Bronchial epithelial cell (primary cell): ENCODE data around the gene FAM184A. TPM values are rescaled to one million over a fixed set of nuclear protein-coding genes. Genes with fewer than 3 reads are reported as not detected.

ENCODE experiments used
- DNase-seq: peaks from one replicate; pipeline ENCODE4 v3.0.0-alpha.2; 2010; ENCODE audit warnings: low read depth
- FAIRE-seq: peaks from 2 replicates; lab custom pipeline; 2011; peaks lifted over from hg19 to GRCh38; lab: Jason Lieb, UNC
- H3K27me3 ChIP-seq: 2 replicates; pipeline ENCODE4 v1.5.1; 2011; ENCODE audit warnings: low read length; ENCODE audit not compliant: control insufficient read depth, insufficient read depth
- H3K36me3 ChIP-seq: 2 replicates; pipeline ENCODE4 v1.5.1; 2011; ENCODE audit warnings: low read length; ENCODE audit not compliant: control insufficient read depth, insufficient read depth
- H3K4me3 ChIP-seq: 2 replicates; pipeline ENCODE4 v1.5.1; 2011; ENCODE audit warnings: mild to moderate bottlenecking, low read depth, low read length, control low read depth
- total RNA-seq: library from RNA; depleted of rRNA; stranded (reverse); fragments of >200 nt; gene quantifications from 2 replicates; pipeline ENCODE4 v1.2.1, GENCODE V29; 2014
- TF ChIP-seq, protein P1 (sequence below): IDR thresholded peaks from 2 replicates; pipeline ENCODE4 v1.5.1; 2011; ENCODE audit warnings: mild to moderate bottlenecking, moderate library complexity, low read length, control low read depth, inconsistent platforms; ENCODE audit not compliant: insufficient read depth, severe bottlenecking

Gene FAM184A
- total RNA-seq, 1 donor from 2014 or later: under 0.01 TPM

- H3K4me3 ChIP-seq: no peak overlapping the region
- FAIRE-seq (no peak), DNase-seq (no peak)
- H3K36me3 ChIP-seq: no peaks in the 10 kb centered on the region
- H3K27me3 ChIP-seq: no peaks in the 10 kb centered on the region
- TF ChIP-seq, protein P1, sequence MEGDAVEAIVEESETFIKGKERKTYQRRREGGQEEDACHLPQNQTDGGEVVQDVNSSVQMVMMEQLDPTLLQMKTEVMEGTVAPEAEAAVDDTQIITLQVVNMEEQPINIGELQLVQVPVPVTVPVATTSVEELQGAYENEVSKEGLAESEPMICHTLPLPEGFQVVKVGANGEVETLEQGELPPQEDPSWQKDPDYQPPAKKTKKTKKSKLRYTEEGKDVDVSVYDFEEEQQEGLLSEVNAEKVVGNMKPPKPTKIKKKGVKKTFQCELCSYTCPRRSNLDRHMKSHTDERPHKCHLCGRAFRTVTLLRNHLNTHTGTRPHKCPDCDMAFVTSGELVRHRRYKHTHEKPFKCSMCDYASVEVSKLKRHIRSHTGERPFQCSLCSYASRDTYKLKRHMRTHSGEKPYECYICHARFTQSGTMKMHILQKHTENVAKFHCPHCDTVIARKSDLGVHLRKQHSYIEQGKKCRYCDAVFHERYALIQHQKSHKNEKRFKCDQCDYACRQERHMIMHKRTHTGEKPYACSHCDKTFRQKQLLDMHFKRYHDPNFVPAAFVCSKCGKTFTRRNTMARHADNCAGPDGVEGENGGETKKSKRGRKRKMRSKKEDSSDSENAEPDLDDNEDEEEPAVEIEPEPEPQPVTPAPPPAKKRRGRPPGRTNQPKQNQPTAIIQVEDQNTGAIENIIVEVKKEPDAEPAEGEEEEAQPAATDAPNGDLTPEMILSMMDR: no peak
Measured at GRCh38 chr6:119043783-119044182, 34.7 kb downstream of the FAM184A start.

DNA sequence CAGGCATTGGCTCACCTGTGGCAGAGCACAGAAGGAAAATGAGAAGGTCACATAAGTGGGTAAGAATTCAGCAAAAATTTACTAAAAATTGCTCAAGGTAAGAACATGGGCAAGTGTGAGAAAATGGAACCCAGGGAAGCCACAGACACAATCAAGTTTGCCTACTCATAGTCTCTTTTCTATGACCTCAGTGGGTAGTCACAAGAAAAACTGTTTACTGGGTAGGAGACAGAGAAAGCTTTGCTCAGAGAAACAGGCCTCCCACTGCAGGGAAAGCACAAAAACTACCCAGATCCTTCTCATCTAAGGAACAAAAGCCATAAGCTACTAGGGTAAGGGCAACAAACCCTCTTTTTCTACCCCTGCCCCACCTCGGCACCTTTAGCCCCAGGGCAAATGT, 35.2 kb downstream of the FAM184A start:
- H3K36me3 ChIP-seq: no peaks in the 10 kb centered on the region
- TF ChIP-seq, protein P1: no peak
- H3K27me3 ChIP-seq: no peaks in the 10 kb centered on the region
- no peak overlapping the region for H3K4me3 ChIP-seq
- FAIRE-seq: no peak
- no peak for DNase-seq

DNA sequence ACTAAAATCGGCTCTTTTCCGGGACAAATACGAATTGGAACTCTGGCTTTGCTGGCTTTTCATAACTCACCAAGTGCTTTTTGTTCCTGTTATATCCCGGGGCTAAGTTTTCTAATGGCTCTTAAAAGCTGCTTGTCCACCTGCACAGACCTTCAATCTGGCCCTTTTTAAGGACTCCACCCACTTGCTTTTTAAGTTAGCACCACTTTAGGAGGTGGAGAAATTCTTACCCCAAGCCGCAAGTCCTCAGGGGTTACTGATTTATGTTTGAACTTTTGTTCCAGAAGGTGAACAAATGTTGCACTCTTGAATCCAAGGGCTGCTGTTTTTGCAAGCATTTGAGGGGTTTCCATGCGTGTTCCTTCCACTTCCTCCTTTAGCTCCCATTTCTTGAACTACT, 37.8 kb downstream of the FAM184A start:
- H3K27me3 ChIP-seq: no peaks in the 10 kb centered on the region
- FAIRE-seq (no peak), DNase-seq (no peak)
- H3K36me3 ChIP-seq: no peaks in the 10 kb centered on the region
- no peak overlapping the region for H3K4me3 ChIP-seq
- TF ChIP-seq, protein P1: no peak

DNA sequence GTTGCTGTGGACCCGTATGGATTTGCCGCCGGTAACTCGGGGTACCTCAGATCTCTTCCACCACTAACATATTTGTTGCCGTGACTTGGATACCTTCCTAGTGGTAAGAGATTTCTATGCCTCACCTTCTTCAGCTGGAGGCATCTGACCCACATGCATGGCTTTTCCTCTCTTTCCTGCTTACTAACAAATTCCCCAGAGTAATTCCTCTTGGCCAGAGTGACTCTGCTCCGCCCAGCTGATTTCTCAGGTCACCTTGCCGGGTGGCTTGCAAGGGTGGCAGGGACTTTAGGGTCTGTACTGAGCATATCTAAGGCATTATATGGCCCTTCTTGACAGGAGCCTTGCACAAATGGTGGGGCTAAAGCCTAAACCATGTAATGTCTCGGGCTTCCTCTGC, 38.2 kb downstream of the FAM184A start:
- DNase-seq (no peak), FAIRE-seq (no peak)
- TF ChIP-seq, protein P1: no peak

GRCh38 chr6:119037941-119038623, 40.4 kb downstream of the FAM184A start:
- DNase-seq (no peak), FAIRE-seq (no peak)
- no peaks in the 10 kb centered on the region for H3K36me3 ChIP-seq
- no peaks in the 10 kb centered on the region for H3K27me3 ChIP-seq
- TF ChIP-seq, protein P1: no peak
- no peak overlapping the region for H3K4me3 ChIP-seq

More for the DNA sequence above, 38.2 kb downstream of the FAM184A start:
- Histone ChIP-seq H3K27me3 (no peaks in the 10 kb centered on the region), H3K4me3 (no peak overlapping the region), H3K36me3 (no peaks in the 10 kb centered on the region)

GRCh38 chr6:119037264-119037663, 41.2 kb downstream of the FAM184A start:
- no peak for DNase-seq
- FAIRE-seq: no peak

More at GRCh38 chr6:119037264-119037663, 41.2 kb downstream of the FAM184A start:
- TF ChIP-seq, protein P1: no peak
- Histone ChIP-seq H3K36me3 (no peaks in the 10 kb centered on the region), H3K4me3 (no peak overlapping the region), H3K27me3 (no peaks in the 10 kb centered on the region)
